ENCODE results near the gene CEACAM3. TPM values are rescaled to one million over a fixed set of nuclear protein-coding genes. Genes with fewer than 3 reads are reported as not detected.
"Not testable (repeated sequence)": the region's sequence is repeated elsewhere in the genome, so short reads cannot be mapped to it uniquely, and the experiment has no call there.

Gene CEACAM3
- total and polyA plus RNA-seq, 12 donors: 0.21 to 1.5 (median 0.40) TPM; not detected in 4

DNA sequence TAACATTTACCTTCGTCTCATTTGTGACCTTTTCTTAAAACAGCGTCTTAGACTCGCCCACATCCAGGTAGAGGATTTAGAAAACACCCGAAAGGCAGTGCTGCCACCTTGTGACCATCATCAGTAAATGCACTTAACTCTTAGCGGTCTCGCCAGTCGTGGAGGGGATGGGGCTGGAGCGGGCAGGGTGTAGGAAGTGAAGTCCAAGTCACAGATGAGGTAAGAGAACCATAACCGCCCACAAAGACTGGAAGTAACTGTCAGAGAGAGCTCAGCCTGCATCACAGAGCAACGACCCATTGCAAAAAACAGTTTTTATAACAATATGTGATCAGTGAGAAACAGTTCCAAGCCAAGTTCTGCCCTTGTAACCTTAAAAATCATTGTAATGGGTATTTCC is 10.7 kb upstream of the CEACAM3 start:
- intact Hi-C loops (cut with DNase I): no loop called here
- Histone ChIP-seq H3K4me3 (no peak overlapping the region), H3K36me3 (no peaks in the 10 kb centered on the region), H3K27ac (no peak overlapping the region), H3K27me3 (peaks cover 0 to 84% (median 73%) of the 10 kb centered on the region in 7 donors), H3K4me1 (peaks cover 0 to 16% (median 0%) of the 10 kb centered on the region in 9 donors), H3K9me3 (no peaks in the 10 kb centered on the region)
- DNase-seq (peak; percentile 18 to 29), ATAC-seq (peak in 5 of 8 donors; percentile 34 to 63 (median 52))
- WGBS, 2 donors: 0 to 2% methylated on average over 10 of the region's 10 CpGs
- TF ChIP-seq, protein P1, sequence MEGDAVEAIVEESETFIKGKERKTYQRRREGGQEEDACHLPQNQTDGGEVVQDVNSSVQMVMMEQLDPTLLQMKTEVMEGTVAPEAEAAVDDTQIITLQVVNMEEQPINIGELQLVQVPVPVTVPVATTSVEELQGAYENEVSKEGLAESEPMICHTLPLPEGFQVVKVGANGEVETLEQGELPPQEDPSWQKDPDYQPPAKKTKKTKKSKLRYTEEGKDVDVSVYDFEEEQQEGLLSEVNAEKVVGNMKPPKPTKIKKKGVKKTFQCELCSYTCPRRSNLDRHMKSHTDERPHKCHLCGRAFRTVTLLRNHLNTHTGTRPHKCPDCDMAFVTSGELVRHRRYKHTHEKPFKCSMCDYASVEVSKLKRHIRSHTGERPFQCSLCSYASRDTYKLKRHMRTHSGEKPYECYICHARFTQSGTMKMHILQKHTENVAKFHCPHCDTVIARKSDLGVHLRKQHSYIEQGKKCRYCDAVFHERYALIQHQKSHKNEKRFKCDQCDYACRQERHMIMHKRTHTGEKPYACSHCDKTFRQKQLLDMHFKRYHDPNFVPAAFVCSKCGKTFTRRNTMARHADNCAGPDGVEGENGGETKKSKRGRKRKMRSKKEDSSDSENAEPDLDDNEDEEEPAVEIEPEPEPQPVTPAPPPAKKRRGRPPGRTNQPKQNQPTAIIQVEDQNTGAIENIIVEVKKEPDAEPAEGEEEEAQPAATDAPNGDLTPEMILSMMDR (IDR thresholded peaks at IDR 0.05): peak; percentile 48 to 80 (median 74)

DNA sequence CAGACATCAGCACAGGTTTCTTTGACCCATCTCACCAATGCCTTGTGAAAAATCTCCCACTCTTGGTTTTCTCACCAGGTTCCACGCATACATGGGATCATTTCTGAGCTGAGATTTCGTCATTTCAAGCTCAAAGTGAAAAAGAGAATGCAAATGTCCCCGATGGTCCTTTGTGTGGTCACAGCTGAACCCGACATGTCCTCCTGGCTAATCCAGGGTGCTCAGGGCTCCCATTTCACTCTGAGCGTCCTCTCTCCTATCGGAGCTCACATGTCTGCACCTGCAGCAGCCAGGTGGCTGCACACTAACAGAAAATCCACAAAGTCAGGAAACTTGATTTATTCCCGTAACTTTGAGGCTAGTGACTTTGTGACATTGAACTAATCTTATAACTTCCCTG is 9.3 kb upstream of the CEACAM3 start:
- WGBS, 2 donors: 66 to 69% methylated on average over 7 of the region's 7 CpGs
- intact Hi-C loops (cut with DNase I): no loop called here
- ATAC-seq: no peak

DNA sequence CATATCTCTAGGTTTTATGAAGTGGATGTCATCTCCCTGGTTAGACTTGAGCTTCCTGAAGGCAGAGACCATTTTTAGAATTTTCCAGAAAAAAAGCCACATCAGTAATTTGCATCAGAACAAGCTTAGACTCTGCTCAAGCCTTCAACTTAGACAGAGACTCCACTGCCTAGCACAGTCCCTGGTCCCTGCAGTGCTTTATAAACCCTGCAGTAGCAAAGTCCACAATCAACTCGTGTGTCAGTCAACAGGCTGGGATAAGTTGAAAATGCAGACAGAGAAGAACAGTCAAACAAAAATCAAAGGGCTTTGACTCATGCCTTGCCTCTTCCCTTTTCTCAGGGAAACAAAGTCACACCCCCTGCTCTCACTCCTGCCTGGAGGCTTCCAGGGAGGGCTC is 7.9 kb upstream of the CEACAM3 start:
- H3K36me3 ChIP-seq; H3K4me3 ChIP-seq; H3K9me3 ChIP-seq; ATAC-seq; H3K27ac ChIP-seq; DNase-seq; intact Hi-C loops (cut with DNase I): not testable (repeated sequence)
- H3K27me3 ChIP-seq: peaks cover 0 to 86% (median 67%) of the 10 kb centered on the region in 7 donors
- peaks cover 0 to 23% (median 0%) of the 10 kb centered on the region in 9 donors for H3K4me1 ChIP-seq
- no CpG with 5 or more reads among the region's 1 CpG for WGBS, 2 donors

More for the DNA sequence above, 9.3 kb upstream of the CEACAM3 start:
- no peaks in the 10 kb centered on the region for H3K36me3 ChIP-seq
- peaks cover 0 to 16% (median 0%) of the 10 kb centered on the region in 9 donors for H3K4me1 ChIP-seq
- H3K4me3 ChIP-seq: no peak overlapping the region
- no peak for DNase-seq
- H3K9me3 ChIP-seq: no peaks in the 10 kb centered on the region
- TF ChIP-seq, protein P1 (IDR thresholded peaks at IDR 0.05): no peak
- no peak overlapping the region for H3K27ac ChIP-seq
- H3K27me3 ChIP-seq: peaks cover 0 to 86% (median 68%) of the 10 kb centered on the region in 7 donors

DNA sequence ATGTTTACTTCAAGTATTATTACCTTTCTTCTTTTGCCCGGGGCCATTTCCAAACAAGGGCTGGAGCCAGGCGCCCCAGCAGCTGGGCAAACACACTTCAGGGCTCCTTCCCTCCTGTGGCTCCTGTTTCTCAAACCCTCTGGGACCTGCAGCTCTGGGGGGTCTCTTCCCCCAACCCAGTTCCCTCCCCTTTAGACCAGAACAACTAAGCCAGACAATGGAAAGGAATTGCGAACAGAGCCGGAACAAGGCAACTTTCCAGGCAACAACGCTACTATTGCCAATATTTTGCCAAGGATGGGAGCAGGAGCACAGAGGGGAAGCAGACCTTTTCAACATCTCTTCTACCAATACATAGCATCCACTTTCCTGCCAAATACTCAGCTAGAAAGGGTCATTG is 7.3 kb upstream of the CEACAM3 start:
- H3K36me3 ChIP-seq; DNase-seq; H3K9me3 ChIP-seq; ATAC-seq; H3K27ac ChIP-seq; H3K4me3 ChIP-seq; intact Hi-C loops (cut with DNase I): not testable (repeated sequence)
- Histone ChIP-seq H3K4me1 (peaks cover 0 to 23% (median 0%) of the 10 kb centered on the region in 9 donors), H3K27me3 (peaks cover 0 to 86% (median 67%) of the 10 kb centered on the region in 7 donors)
- 78 to 83% methylated on average over 3 of the region's 5 CpGs for WGBS, 2 donors

DNA sequence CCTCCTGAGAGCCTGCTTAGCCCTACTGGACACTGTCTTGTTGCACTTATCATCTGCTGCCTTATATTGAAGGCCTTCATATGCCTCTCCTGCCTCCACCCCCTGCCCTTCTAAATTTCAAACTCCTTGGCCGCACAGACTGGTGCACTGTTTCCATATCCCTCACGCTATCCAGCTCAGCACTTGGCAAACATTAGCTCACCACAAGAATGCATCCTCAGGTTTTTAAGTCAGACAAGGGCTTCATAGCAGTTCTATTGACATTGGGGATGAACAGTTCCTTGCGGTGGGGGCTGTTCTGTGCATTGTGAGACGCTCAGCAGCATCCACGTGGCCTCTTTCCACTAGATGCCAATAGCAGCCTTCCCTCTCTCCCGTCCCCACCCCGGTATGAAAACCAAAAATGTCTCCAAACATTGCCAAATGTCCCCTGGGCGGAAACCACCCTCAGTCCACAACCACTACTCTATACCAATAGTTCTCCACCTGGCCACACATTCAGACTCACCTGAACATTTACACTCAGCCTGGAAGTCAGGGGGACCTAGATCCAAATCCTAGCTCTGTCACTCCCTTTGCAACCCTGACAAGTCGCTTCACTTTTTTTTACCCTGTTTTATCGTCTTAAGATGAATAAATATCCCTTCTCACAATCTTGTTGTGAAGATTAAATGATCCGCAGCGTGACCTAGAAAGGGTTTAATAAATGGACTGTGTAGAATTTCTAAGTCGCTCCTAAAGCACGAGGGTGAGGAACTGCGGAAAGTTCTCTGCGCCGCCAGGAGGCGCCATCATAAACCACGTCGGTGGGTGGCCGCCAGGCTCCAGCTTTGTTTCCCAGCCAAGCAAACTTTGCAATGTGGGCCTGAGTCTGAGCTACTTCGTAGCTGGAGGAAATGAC is 3.6 kb upstream of the CEACAM3 start:
- Histone ChIP-seq H3K9me3 (no peaks in the 10 kb centered on the region), H3K27me3 (peaks cover 0 to 79% (median 60%) of the 10 kb centered on the region in 7 donors), H3K4me1 (peaks cover 0 to 31% (median 0%) of the 10 kb centered on the region in 9 donors), H3K36me3 (no peaks in the 10 kb centered on the region), H3K27ac (no peak overlapping the region), H3K4me3 (no peak overlapping the region)
- WGBS, 2 donors: 25 to 26% methylated on average over 22 of the region's 22 CpGs
- intact Hi-C loops (cut with DNase I): no loop called here
- peak; percentile 13 to 31 for DNase-seq
- ATAC-seq: no peak
- TF ChIP-seq, protein P1 (IDR thresholded peaks at IDR 0.05): peak in 7 of 9 donors; percentile 32 to 78 (median 54)
